Neutrophil (primary cell): Measurements from ENCODE around the gene UFL1.

Source experiments
- H3K27ac ChIP-seq: fragments of 200-600 bp; sonication (generic); 2 replicates; pipeline ENCODE4 v1.5.1; 2016; ENCODE audit warnings: mild to moderate bottlenecking, moderate library complexity
- H3K27me3 ChIP-seq: fragments of 200-600 bp; sonication (generic); 2 replicates; pipeline ENCODE4 v1.6.0; 2016; ENCODE audit warnings: mild to moderate bottlenecking
- H3K36me3 ChIP-seq: fragments of 200-600 bp; sonication (generic); 2 replicates; pipeline ENCODE4 v1.5.1; 2017
- H3K4me1 ChIP-seq, 2 experiments: fragments of 200-600 bp in 1 of 2; sonication (generic) in 1 of 2; 1 replicate in 1 of 2; 2 replicates in 1 of 2; pipeline versions ENCODE4 v1.5.1 to v1.6.1; 2013 to 2016; ENCODE audit warnings: low read depth in 1 of 2, low read length in 1 of 2, mild to moderate bottlenecking in 1 of 2, moderate library complexity in 1 of 2; ENCODE audit not compliant: control insufficient read depth in 1 of 2, insufficient read depth in 1 of 2
- H3K4me3 ChIP-seq, 2 experiments: fragments of 200-600 bp in 1 of 2; sonication (generic) in 1 of 2; 1 replicate in 1 of 2; 2 replicates in 1 of 2; pipeline ENCODE4 v1.5.1; 2013 to 2016; ENCODE audit warnings: low read depth in 1 of 2, low read length in 1 of 2, mild to moderate bottlenecking in 1 of 2, moderate library complexity in 1 of 2
- H3K9me3 ChIP-seq: fragments of 200-600 bp; sonication (generic); 2 replicates; pipeline ENCODE4 v1.5.1; 2016
- TF ChIP-seq, protein P1 (sequence below): fragments of 200-600 bp; sonication (generic); IDR thresholded peaks from 2 replicates; pipeline ENCODE4 v1.5.1; 2016; ENCODE audit warnings: antibody characterized with exemption

Gene UFL1

DNA sequence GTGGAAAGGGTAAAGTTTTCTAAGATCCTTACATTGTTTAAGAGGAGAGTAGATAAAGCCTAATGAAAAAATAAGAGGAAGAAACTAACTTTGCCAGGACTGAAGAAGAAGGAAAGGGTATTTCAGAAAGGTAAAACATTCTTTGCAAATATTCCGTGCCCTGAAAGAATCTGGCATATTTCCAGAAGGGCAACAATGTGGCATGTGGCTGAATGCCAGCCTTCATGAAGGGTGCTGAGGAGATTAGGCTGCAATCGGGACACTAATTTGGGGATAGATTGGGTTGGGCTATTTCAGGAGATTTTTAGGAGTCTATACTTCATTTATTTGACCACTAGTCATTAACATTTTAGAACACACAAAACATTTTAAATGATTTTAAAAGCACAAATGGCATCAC, 16.2 kb upstream of the UFL1 start:
- H3K36me3 ChIP-seq = no peaks in the 10 kb centered on the region
- no peaks in the 10 kb centered on the region for H3K27me3 ChIP-seq
- H3K4me3 ChIP-seq = no peak overlapping the region
- no peak overlapping the region for H3K27ac ChIP-seq
- no peaks in the 10 kb centered on the region for H3K9me3 ChIP-seq
- TF ChIP-seq, protein P1, sequence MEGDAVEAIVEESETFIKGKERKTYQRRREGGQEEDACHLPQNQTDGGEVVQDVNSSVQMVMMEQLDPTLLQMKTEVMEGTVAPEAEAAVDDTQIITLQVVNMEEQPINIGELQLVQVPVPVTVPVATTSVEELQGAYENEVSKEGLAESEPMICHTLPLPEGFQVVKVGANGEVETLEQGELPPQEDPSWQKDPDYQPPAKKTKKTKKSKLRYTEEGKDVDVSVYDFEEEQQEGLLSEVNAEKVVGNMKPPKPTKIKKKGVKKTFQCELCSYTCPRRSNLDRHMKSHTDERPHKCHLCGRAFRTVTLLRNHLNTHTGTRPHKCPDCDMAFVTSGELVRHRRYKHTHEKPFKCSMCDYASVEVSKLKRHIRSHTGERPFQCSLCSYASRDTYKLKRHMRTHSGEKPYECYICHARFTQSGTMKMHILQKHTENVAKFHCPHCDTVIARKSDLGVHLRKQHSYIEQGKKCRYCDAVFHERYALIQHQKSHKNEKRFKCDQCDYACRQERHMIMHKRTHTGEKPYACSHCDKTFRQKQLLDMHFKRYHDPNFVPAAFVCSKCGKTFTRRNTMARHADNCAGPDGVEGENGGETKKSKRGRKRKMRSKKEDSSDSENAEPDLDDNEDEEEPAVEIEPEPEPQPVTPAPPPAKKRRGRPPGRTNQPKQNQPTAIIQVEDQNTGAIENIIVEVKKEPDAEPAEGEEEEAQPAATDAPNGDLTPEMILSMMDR = no peak
- H3K4me1 ChIP-seq = no peaks in the 10 kb centered on the region

DNA sequence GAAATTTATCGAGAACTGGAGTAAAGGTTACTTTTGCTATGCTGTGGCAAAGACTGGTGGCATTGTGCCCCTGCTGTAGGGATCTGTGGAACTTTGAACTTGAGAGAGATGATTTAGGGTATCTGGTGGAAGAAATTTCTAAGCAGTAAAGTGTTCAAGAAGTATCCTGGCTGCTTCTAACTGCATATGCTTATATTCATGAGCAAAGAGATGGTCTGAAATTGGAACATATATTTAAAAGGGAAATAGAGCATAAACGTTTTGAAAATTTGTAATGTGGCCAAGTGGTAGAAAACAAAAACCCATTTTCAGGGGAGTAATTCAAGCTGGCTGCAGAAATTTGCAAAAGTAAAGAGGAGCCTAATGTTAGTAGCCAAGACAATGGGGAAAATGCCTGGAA, 12.3 kb upstream of the UFL1 start:
- TF ChIP-seq, protein P1 = no peak
- Histone ChIP-seq H3K27me3 (no peaks in the 10 kb centered on the region), H3K4me1 (no peaks in the 10 kb centered on the region), H3K9me3 (no peaks in the 10 kb centered on the region), H3K27ac (no peak overlapping the region), H3K4me3 (no peak overlapping the region), H3K36me3 (no peaks in the 10 kb centered on the region)

DNA sequence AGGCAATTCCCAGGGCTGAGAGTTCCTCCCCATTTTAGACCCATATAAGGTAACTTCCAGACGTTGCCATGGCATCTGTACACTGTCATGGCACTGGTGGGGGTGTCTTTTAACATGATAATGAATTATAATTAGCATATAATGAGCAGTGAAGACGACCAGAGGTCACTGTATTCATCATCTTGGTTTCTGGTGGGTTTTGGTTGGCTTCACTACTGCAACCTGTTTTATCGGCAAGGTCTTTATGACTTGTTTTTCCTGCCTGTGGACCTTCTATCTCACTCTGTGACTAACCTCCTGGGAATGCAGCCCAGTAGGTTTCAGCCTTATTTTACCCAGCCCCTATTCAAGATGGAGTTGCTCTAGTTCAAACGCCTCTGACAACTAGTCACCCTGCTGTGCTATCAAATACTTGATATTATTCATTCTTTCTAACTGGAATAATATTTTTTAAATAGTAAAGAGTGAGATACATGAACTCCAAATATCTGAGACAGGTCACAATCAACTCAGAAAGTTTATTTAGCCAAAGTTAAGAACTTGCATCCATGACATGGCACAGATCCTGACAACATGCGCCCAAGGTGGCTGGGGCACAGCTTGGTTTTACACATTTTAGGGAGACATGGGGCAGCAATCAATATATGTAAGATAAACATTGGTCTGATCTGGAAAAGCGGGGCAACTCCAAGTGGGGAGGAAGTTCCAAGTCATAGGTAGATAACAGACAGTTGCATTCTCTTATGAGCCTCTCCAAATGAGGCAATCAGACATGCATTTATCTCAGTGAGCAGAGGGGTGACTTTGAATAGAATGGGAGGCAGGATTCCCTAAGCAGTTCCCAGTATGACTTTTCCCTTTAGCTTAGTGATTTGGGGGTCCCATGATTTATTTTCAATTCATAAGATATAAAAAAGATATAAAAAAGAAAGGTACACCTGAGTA, 1.2 kb upstream of the UFL1 start:
- Histone ChIP-seq H3K27ac (no peak overlapping the region), H3K27me3 (no peaks in the 10 kb centered on the region), H3K4me1 (peaks cover 6 to 16% of the 10 kb centered on the region in 2 experiments), H3K36me3 (peaks cover 5% of the 10 kb centered on the region), H3K4me3 (peak overlapping the region; percentile 73 to 80), H3K9me3 (no peaks in the 10 kb centered on the region)
- TF ChIP-seq, protein P1 = no peak

DNA sequence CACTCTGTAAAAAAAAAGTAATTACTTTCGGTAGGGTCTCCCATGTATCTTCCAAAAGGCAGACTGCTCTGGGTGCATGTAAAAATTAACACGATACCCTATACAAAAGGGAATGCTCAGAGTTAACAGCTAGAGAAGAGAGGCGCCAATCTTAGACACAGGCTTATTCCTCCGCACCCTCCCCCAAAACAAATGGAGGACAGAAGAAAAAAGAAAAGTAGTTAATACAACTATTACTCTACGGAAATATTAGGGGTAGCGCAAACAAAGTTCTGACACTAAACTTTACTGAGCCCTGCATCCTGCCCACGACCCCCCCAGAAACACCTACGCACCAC, 331 bp upstream of the UFL1 start:
- Histone ChIP-seq H3K36me3 (peaks cover 8% of the 10 kb centered on the region), H3K9me3 (no peaks in the 10 kb centered on the region), H3K27me3 (no peaks in the 10 kb centered on the region), H3K4me3 (peak overlapping the region; percentile 73 to 80), H3K4me1 (peaks cover 6 to 16% of the 10 kb centered on the region in 2 experiments), H3K27ac (peak overlapping the region; percentile 80)
- TF ChIP-seq, protein P1 = no peak

DNA sequence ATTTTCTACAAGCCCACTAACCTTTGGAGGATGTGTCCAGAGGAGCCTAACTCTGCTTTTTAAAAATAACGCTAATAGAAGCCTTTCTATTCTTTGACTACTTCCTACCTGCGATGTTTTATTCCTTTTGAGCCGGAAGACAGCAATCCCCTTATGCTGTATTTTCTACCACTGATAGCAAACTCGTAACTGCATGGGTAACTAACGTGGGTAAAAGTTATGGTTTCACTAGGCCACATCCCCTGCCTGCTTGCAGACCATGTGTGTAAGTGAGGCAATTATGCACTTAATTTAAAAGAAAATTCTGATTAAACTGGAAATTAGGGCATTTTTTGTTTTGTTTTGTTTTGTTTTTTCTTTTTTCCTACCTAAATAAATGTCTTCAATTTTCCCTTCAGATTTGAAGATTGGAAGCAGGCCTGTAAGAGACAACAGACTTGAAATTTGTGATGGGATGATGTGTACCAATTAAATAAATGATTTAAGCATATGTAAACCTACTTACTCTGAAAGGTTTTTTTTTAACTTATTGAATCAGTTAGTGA, 931 bp downstream of the UFL1 start:
- peak overlapping the region; percentile 73 to 80 for H3K4me3 ChIP-seq
- H3K4me1 ChIP-seq = peaks cover 6 to 16% of the 10 kb centered on the region in 2 experiments
- H3K36me3 ChIP-seq = peaks cover 16% of the 10 kb centered on the region
- H3K27me3 ChIP-seq = no peaks in the 10 kb centered on the region
- H3K27ac ChIP-seq = peak overlapping the region; percentile 80
- TF ChIP-seq, protein P1 = no peak
- no peaks in the 10 kb centered on the region for H3K9me3 ChIP-seq
